Measurements from ENCODE around the gene CEP131. TPM values are rescaled to one million over a fixed set of nuclear protein-coding genes. Genes with fewer than 3 reads are reported as not detected.

CEP131 gene
- total RNA-seq, 2 donors from 2014 or later = 23.2 to 28.0 TPM

DNA sequence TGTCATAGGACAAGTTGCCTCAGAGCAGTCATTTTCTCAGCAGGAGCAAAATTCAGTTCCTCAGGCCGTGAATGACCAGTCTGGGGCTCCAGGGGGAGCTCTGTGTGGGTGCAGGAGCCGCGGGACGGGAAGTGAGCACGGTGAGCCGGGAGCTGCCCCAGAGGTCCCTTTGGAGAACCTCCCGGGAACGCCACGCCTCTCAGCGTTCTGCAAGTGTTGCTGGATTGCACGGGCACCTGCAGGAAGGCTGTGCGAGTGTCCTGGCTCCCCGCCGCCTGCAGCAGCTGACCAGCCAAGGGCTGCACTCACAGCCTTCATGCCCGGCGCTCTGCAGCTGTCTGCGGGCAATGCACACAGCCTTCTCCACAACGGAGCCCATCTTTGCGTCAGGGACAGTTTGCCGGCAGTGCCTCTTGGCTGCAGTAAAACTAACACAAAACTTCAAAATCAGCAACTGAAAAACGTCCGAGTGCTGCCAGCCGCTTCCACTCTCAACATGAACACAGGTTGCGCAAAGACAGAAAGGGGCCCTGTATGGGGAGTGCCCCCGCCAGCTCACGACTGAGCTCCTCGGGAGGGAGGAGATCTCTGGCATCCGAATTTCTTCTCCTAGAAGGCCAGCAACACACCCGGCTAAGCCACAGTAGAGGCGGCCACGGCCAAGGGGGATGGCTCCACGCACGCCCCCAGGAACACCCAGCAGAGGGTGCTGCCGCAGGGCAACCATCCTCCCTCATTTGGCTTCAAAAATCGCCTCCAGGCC, 32.4 kb upstream of the CEP131 start:
- peak overlapping the region; percentile 44 for H3K27ac ChIP-seq (ENCODE audit: low read depth, low read length)
- WGBS, 2 experiments (ENCODE audit: insufficient coverage in 1 of 2, insufficient read length in 1 of 2) = 61 to 71% methylated on average over 25 to 35 of the region's 35 CpGs
- Mint-ChIP-seq H3K9me3 (no peaks in the 10 kb centered on the region), H3K27me3 (ENCODE audit: insufficient read depth) (no peaks in the 10 kb centered on the region), H3K36me3 (ENCODE audit: low read depth) (peaks cover 29% of the 10 kb centered on the region), H3K27ac (peak overlapping the region; percentile 82), H3K4me1 (peaks cover 3% of the 10 kb centered on the region), H3K4me3 (no peak overlapping the region)
- DNase-seq = peak; percentile 93
- no peak overlapping the region for H3K9ac ChIP-seq (ENCODE audit: extremely low read depth, low read length, poor library complexity, severe bottlenecking)
- H3K4me3 ChIP-seq (ENCODE audit: low read length) = no peak overlapping the region
- no peaks in the 10 kb centered on the region for H3K4me1 ChIP-seq (ENCODE audit: control insufficient read depth, insufficient read depth, low read length)
- H3K36me3 ChIP-seq (ENCODE audit: control insufficient read depth, insufficient read depth, low read length) = peaks cover 8% of the 10 kb centered on the region
- H3K27me3 ChIP-seq (ENCODE audit: control insufficient read depth, insufficient read depth, low read length, poor library complexity, severe bottlenecking) = no peaks in the 10 kb centered on the region
- no peaks in the 10 kb centered on the region for H3K9me3 ChIP-seq (ENCODE audit: control insufficient read depth, low read length)
- TF ChIP-seq, protein P1, sequence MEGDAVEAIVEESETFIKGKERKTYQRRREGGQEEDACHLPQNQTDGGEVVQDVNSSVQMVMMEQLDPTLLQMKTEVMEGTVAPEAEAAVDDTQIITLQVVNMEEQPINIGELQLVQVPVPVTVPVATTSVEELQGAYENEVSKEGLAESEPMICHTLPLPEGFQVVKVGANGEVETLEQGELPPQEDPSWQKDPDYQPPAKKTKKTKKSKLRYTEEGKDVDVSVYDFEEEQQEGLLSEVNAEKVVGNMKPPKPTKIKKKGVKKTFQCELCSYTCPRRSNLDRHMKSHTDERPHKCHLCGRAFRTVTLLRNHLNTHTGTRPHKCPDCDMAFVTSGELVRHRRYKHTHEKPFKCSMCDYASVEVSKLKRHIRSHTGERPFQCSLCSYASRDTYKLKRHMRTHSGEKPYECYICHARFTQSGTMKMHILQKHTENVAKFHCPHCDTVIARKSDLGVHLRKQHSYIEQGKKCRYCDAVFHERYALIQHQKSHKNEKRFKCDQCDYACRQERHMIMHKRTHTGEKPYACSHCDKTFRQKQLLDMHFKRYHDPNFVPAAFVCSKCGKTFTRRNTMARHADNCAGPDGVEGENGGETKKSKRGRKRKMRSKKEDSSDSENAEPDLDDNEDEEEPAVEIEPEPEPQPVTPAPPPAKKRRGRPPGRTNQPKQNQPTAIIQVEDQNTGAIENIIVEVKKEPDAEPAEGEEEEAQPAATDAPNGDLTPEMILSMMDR (conservative IDR thresholded peaks at IDR 0.05) = peak; percentile 63

DNA sequence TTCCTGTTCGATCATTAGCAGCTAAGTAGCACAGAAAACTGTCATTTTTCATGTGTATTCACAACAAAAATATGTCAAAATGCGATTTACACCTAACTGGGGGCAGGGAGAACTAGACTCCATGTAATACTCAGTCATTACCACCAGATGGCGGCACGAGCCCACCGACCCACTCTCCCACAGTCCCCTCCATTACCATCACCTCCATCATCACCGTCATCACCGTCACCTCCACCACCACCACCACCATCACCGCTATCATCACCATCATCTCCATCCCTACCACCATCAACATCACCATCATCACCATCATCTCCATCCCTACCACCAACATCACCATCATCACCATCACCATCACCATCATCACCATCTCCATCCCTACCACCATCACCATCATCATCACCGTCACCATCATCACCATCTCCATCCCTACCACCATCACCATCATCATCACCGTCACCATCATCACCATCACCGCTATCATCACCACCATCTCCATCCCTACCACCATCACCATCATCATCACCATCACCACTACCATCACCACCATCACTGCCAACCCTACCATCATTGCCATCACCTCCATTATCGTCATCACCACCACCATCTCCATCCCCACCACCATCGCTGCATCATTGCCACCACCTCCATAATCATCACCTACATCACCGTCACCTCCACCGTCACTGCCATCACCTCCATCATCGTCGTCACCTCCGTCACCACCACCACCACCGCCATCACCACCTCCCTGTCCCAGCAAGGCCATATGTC, 30.8 kb upstream of the CEP131 start:
- Histone ChIP-seq H3K36me3 (ENCODE audit: control insufficient read depth, insufficient read depth, low read length) (peaks cover 2% of the 10 kb centered on the region), H3K27me3 (ENCODE audit: control insufficient read depth, insufficient read depth, low read length, poor library complexity, severe bottlenecking) (no peaks in the 10 kb centered on the region), H3K9ac (ENCODE audit: extremely low read depth, low read length, poor library complexity, severe bottlenecking) (no peak overlapping the region), H3K4me1 (ENCODE audit: control insufficient read depth, insufficient read depth, low read length) (no peaks in the 10 kb centered on the region), H3K9me3 (ENCODE audit: control insufficient read depth, low read length) (no peaks in the 10 kb centered on the region), H3K4me3 (ENCODE audit: low read length) (no peak overlapping the region), H3K27ac (ENCODE audit: low read depth, low read length) (no peak overlapping the region)
- Mint-ChIP-seq H3K27ac (peak overlapping the region; percentile 83), H3K9me3 (no peaks in the 10 kb centered on the region), H3K4me1 (peaks cover 3% of the 10 kb centered on the region), H3K4me3 (no peak overlapping the region), H3K36me3 (ENCODE audit: low read depth) (peaks cover 30% of the 10 kb centered on the region), H3K27me3 (ENCODE audit: insufficient read depth) (no peaks in the 10 kb centered on the region)
- peak; percentile 85 for DNase-seq
- 68 to 82% methylated on average over 12 to 19 of the region's 19 CpGs for WGBS, 2 experiments (ENCODE audit: insufficient coverage in 1 of 2, insufficient read length in 1 of 2)
- TF ChIP-seq, protein P1 (conservative IDR thresholded peaks at IDR 0.05) = peak; percentile 89

DNA sequence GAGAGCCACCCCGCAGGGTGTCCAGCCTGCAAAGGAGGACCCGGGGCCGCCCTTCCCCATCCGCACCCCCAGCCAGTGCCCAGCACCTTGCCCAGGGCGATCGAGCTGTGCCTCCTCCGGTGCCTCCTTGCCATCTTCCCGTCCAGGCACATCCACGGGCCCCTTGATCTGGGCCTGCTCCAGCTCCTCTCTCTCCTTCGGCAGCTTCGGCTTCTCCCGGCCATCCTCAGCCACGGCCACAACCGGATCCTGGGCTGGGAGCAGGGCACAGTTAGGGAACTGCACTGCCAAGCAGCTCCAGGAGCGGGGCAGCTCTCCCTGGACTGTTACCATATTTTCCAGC, 30.2 kb upstream of the CEP131 start:
- no peaks in the 10 kb centered on the region for H3K27me3 Mint-ChIP-seq (ENCODE audit: insufficient read depth)
- no peak overlapping the region for H3K9ac ChIP-seq (ENCODE audit: extremely low read depth, low read length, poor library complexity, severe bottlenecking)
- WGBS, 2 experiments (ENCODE audit: insufficient coverage in 1 of 2, insufficient read length in 1 of 2) = 77 to 86% methylated on average over 10 to 15 of the region's 15 CpGs
- TF ChIP-seq, protein P1 (conservative IDR thresholded peaks at IDR 0.05) = no peak
- peaks cover 2% of the 10 kb centered on the region for H3K36me3 ChIP-seq (ENCODE audit: control insufficient read depth, insufficient read depth, low read length)
- peak overlapping the region; percentile 84 for H3K27ac ChIP-seq (ENCODE audit: low read depth, low read length)
- H3K4me3 ChIP-seq (ENCODE audit: low read length) = no peak overlapping the region
- peaks cover 3% of the 10 kb centered on the region for H3K4me1 Mint-ChIP-seq
- H3K4me3 Mint-ChIP-seq = no peak overlapping the region
- no peaks in the 10 kb centered on the region for H3K27me3 ChIP-seq (ENCODE audit: control insufficient read depth, insufficient read depth, low read length, poor library complexity, severe bottlenecking)
- no peaks in the 10 kb centered on the region for H3K9me3 Mint-ChIP-seq
- H3K27ac Mint-ChIP-seq = peak overlapping the region; percentile 83
- H3K9me3 ChIP-seq (ENCODE audit: control insufficient read depth, low read length) = no peaks in the 10 kb centered on the region
- H3K4me1 ChIP-seq (ENCODE audit: control insufficient read depth, insufficient read depth, low read length) = no peaks in the 10 kb centered on the region
- peaks cover 30% of the 10 kb centered on the region for H3K36me3 Mint-ChIP-seq (ENCODE audit: low read depth)
- DNase-seq = no peak
